Transverse colon (tissue), 4 donors: ENCODE measurements around the gene NAA38. TPM values are rescaled to one million over a fixed set of nuclear protein-coding genes. Genes with fewer than 3 reads are reported as not detected.

Experiments
- DNase-seq: peaks from one replicate; pipeline ENCODE4 v3.0.0-alpha.2; 2019
- H3K27ac ChIP-seq, 4 donors: fragments of 200-600 bp; sonication (generic); 2 replicates each; pipeline ENCODE4 v1.5.1; 2016 to 2018; ENCODE audit warnings: inconsistent platforms in 4 of 4
- H3K27me3 ChIP-seq: fragments of 200-600 bp; sonication (generic); 2 replicates; pipeline ENCODE4 v1.5.1; 2017; ENCODE audit warnings: inconsistent platforms
- H3K36me3 ChIP-seq, 4 donors: fragments of 200-600 bp; sonication (generic); 2 replicates each; pipeline ENCODE4 v1.5.1; 2017 to 2019; ENCODE audit warnings: inconsistent platforms in 4 of 4
- H3K4me1 ChIP-seq, 4 donors: fragments of 200-600 bp; sonication (generic); 2 replicates each; pipeline ENCODE4 v1.5.1; 2017 to 2020; ENCODE audit warnings: inconsistent platforms in 4 of 4
- H3K4me3 ChIP-seq, 4 donors: fragments of 200-600 bp; sonication (generic); 1 replicate in 1 of 4; 2 replicates in 3 of 4; pipeline versions ENCODE4 v1.5.1 to v1.6.1; 2017 to 2019; ENCODE audit warnings: inconsistent platforms in 4 of 4
- H3K9me3 ChIP-seq, 2 donors: fragments of 200-600 bp; sonication (generic); 2 replicates each; pipeline ENCODE4 v1.5.1; 2017 to 2019; ENCODE audit warnings: inconsistent platforms in 2 of 2
- EP300 ChIP-seq: sonication (generic); formaldehyde crosslinking; IDR thresholded peaks from one replicate; pipeline ENCODE4 v1.6.1; 2017; ENCODE audit warnings: antibody characterized with exemption, low read depth
- POLR2A ChIP-seq: fragments of 450-650 bp; IDR thresholded peaks from one replicate; pipeline ENCODE4 v1.6.1; 2016; ENCODE audit warnings: antibody characterized with exemption, mild to moderate bottlenecking, moderate library complexity
- POLR2AphosphoS5 ChIP-seq, 3 donors: sonication (generic); formaldehyde crosslinking; IDR thresholded peaks; one replicate each; pipeline ENCODE4 v1.6.1; 2016; ENCODE audit warnings: antibody characterized with exemption in 3 of 3
- WGBS, 2 donors: methylation state at CpG; one replicate each; pipeline ENCODE4 v1.1.5; 2018; ENCODE audit warnings: low coverage in 1 of 2; 5-methylcytosine and 5-hydroxymethylcytosine counted together
- in situ Hi-C, 4 donors: fragments of 200-750 bp; cut with MboI; loops; one replicate each; pipeline versions ENCODE4 v1.15.0 to v1.15.1; 2017; ENCODE audit warnings: low sequenced_read_pairs in 3 of 4, low pct_ligation_motif_present in 1 of 4, low pct_unique_long_range_greater_than_20kb in 1 of 4
- intact Hi-C: fragments of 100-400 bp; cut with DNase I; formaldehyde crosslinking; loops from one replicate; pipeline ENCODE4 v1.15.1; 2023; ENCODE audit warnings: low total_unique reads
- total RNA-seq, 4 donors: library from RNA; depleted of rRNA; stranded (reverse); fragments of >200 nt; gene quantifications; one replicate each; pipeline ENCODE4 v1.1.0, GENCODE V29; 2016
- TF ChIP-seq, protein P1 (sequence below), 5 experiments: fragments of 200-600 bp in 3 of 5; fragments of 450-650 bp in 2 of 5; sonication (generic) in 3 of 5; IDR thresholded peaks; 1 replicate in 2 of 5; 2 replicates in 3 of 5; pipeline ENCODE4 v1.5.1; 2016 to 2017; ENCODE audit warnings: antibody characterized with exemption in 5 of 5, inconsistent platforms in 3 of 5, mild to moderate bottlenecking in 2 of 5, moderate library complexity in 1 of 5

NAA38 gene
- total RNA-seq, 4 donors from 2014 or later = 59.8 to 95.3 (median 86.5) TPM

- Histone ChIP-seq H3K4me1 (peaks cover 39 to 66% (median 59%) of the 10 kb centered on the region in 4 donors), H3K4me3 (peak overlapping the region in 3 of 4 donors; percentile 78 to 85 (median 83)), H3K9me3 (no peaks in the 10 kb centered on the region), H3K27me3 (no peaks in the 10 kb centered on the region), H3K27ac (peak overlapping the region; percentile 93 to 99 (median 96)), H3K36me3 (peaks cover 0 to 5% (median 0%) of the 10 kb centered on the region in 4 donors)
- in situ Hi-C loops = no loop called here
- intact Hi-C loops = no loop called here
- TF ChIP-seq, protein P1, sequence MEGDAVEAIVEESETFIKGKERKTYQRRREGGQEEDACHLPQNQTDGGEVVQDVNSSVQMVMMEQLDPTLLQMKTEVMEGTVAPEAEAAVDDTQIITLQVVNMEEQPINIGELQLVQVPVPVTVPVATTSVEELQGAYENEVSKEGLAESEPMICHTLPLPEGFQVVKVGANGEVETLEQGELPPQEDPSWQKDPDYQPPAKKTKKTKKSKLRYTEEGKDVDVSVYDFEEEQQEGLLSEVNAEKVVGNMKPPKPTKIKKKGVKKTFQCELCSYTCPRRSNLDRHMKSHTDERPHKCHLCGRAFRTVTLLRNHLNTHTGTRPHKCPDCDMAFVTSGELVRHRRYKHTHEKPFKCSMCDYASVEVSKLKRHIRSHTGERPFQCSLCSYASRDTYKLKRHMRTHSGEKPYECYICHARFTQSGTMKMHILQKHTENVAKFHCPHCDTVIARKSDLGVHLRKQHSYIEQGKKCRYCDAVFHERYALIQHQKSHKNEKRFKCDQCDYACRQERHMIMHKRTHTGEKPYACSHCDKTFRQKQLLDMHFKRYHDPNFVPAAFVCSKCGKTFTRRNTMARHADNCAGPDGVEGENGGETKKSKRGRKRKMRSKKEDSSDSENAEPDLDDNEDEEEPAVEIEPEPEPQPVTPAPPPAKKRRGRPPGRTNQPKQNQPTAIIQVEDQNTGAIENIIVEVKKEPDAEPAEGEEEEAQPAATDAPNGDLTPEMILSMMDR (IDR thresholded peaks at IDR 0.05) = peak in 3 of 5 experiments; percentile 7 to 29 (median 27)
- no peak for TF ChIP-seq POLR2A
- no peak for TF ChIP-seq EP300
- no peak for TF ChIP-seq POLR2AphosphoS5 (IDR thresholded peaks at IDR 0.05)
- DNase-seq = no peak
- WGBS, 2 donors = 2 to 3% methylated on average over 7 to 8 of the region's 8 CpGs
These were observed 29.7 kb upstream of the NAA38 start for GRCh38 chr17:7887038-7887481.

- peaks cover 39 to 73% (median 65%) of the 10 kb centered on the region in 4 donors for H3K4me1 ChIP-seq
- WGBS, 2 donors = 0 to 4% methylated on average over 13 to 22 of the region's 30 CpGs
- H3K9me3 ChIP-seq = no peaks in the 10 kb centered on the region
- DNase-seq = peak; percentile 51
- H3K27ac ChIP-seq = peak overlapping the region; percentile 93 to 99 (median 96)
- H3K4me3 ChIP-seq = peak overlapping the region; percentile 70 to 85 (median 80)
- TF ChIP-seq POLR2AphosphoS5 (IDR thresholded peaks at IDR 0.05) (no peak), POLR2A (no peak), EP300 (no peak)
- TF ChIP-seq, protein P1 (IDR thresholded peaks at IDR 0.05) = no peak
- in situ Hi-C loops = no loop called here
- intact Hi-C loops = no loop called here
- H3K27me3 ChIP-seq = no peaks in the 10 kb centered on the region
- peaks cover 0 to 2% (median 0%) of the 10 kb centered on the region in 4 donors for H3K36me3 ChIP-seq
These were observed 29.1 kb upstream of the NAA38 start for GRCh38 chr17:7886227-7887037.

DNA sequence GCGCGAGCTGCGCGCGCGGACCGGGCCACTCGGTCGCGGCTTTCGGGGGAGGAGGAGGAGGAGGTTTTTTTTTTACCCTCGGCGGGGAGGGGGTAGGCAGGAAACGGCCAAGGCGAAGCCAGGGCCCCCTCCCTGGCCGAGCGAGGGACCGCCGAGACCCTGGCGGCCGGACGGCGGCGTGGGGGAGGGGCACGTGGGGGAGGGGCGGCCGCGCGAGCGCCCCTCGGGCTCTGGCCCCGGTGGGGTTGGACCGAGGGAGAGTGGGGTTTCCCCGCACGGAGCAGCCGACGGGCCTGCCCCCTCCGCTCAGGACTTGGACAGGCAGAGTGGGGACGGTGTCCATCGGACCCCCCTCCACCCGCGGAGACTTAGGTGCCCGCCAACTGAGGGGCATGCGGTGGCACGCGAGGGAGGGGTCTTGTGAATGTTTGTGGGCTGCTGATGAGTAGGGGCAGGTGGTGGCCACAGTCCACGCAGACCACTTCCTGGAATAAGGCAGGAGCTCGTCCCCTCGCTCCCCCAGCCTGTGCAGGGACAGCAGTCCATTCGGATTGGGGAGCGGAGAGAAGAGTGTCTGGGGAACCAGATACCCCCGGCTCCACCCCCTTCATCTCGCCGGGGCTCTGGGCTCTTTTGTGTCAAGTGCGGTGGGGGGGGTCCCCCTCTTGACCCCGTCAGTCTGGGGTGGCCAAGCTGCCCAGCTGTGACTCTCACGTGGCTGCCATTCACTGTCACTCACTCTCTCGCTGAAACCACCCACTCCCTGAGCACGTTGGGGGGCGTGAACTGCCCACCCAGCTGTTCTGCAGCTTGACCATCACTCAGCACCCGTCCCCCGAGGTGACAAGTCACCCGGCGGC lies 28.2 kb upstream of the NAA38 start:
- in situ Hi-C loops = no loop called here
- Histone ChIP-seq H3K36me3 (no peaks in the 10 kb centered on the region), H3K9me3 (no peaks in the 10 kb centered on the region), H3K27me3 (no peaks in the 10 kb centered on the region), H3K27ac (peak overlapping the region; percentile 93 to 99 (median 96)), H3K4me3 (peak overlapping the region; percentile 70 to 85 (median 80)), H3K4me1 (peaks cover 39 to 81% (median 70%) of the 10 kb centered on the region in 4 donors)
- WGBS, 2 donors = 1% methylated on average over 38 of the region's 64 CpGs; no CpG with 5 or more reads in 1 of the 2 donors
- intact Hi-C loops = no loop called here
- DNase-seq = peak; percentile 55
- TF ChIP-seq EP300 (no peak), POLR2A (no peak), POLR2AphosphoS5 (IDR thresholded peaks at IDR 0.05) (peak in 1 of 3 donors; percentile 9)
- TF ChIP-seq, protein P1 (IDR thresholded peaks at IDR 0.05) = peak in 1 of 5 experiments; percentile 4
